Neural cell (in vitro differentiated cells): ENCODE measurements around the gene CAMSAP2. TPM values are rescaled to one million over a fixed set of nuclear protein-coding genes. Genes with fewer than 3 reads are reported as not detected.

Experiments
- H2AFZ ChIP-seq: fragments of 200-600, 300-800 bp; sonication (generic), shearing (Covaris generic); 2 replicates; pipeline ENCODE4 v1.6.0; 2014; ENCODE audit warnings: low read depth, mild to moderate bottlenecking, antibody characterized with exemption, low read length, moderate library complexity
- H3F3A ChIP-seq: fragments of 200-600 bp; shearing (Covaris generic); 2 replicates; pipeline ENCODE4 v1.6.1; 2016; ENCODE audit warnings: mild to moderate bottlenecking, moderate library complexity, mixed read lengths, antibody characterized with exemption, low read length; ENCODE audit not compliant: insufficient read depth, poor library complexity, severe bottlenecking
- H3K27ac ChIP-seq: fragments of 200-600, 300-800 bp; sonication (generic), shearing (Covaris generic); 2 replicates; pipeline ENCODE4 v1.5.1; 2014; ENCODE audit warnings: mild to moderate bottlenecking, low read length, moderate library complexity
- H3K27me3 ChIP-seq: fragments of 300-800, 200-600 bp; sonication (generic), shearing (Covaris generic); 2 replicates; pipeline ENCODE4 v1.6.0; 2014; ENCODE audit warnings: mild to moderate bottlenecking, low read depth, low read length, moderate library complexity; ENCODE audit not compliant: insufficient read depth
- H3K36me3 ChIP-seq: fragments of 300-800, 200-600 bp; sonication (generic), shearing (Covaris generic); 2 replicates; pipeline ENCODE4 v1.5.1; 2014; ENCODE audit warnings: mild to moderate bottlenecking, antibody characterized with exemption, low read length, moderate library complexity; ENCODE audit not compliant: insufficient read depth
- H3K4me2 ChIP-seq: fragments of 300-800, 200-600 bp; sonication (generic), shearing (Covaris generic); 2 replicates; pipeline ENCODE4 v1.6.0; 2014; ENCODE audit warnings: mild to moderate bottlenecking, low read length
- H3K4me3 ChIP-seq: fragments of 300-800, 200-600 bp; sonication (generic), shearing (Covaris generic); 2 replicates; pipeline ENCODE4 v1.5.1; 2014; ENCODE audit warnings: mild to moderate bottlenecking, low read length, moderate library complexity
- H3K79me2 ChIP-seq: fragments of 200-600 bp; shearing (Covaris generic); replicated peaks from 2 replicates; pipeline ENCODE4 v1.6.0; 2014; ENCODE audit warnings: mild to moderate bottlenecking, low read length, moderate library complexity; ENCODE audit not compliant: insufficient read depth
- H3K9ac ChIP-seq: fragments of 300-800, 200-600 bp; sonication (generic), shearing (Covaris generic); 2 replicates; pipeline ENCODE4 v1.6.1; 2016; ENCODE audit warnings: mild to moderate bottlenecking, low read length, mixed read lengths
- H3K9me2 ChIP-seq: fragments of 200-600 bp; shearing (Covaris generic); 2 replicates; pipeline ENCODE4 v1.6.1; 2016; ENCODE audit warnings: mild to moderate bottlenecking, low read length, mixed read lengths; ENCODE audit not compliant: insufficient read depth
- H3K9me3 ChIP-seq: fragments of 200-600, 300-800 bp; sonication (generic), shearing (Covaris generic); 2 replicates; pipeline ENCODE4 v1.6.1; 2016; ENCODE audit warnings: mild to moderate bottlenecking, mixed run types, low read length, moderate library complexity, mixed read lengths
- H4K20me1 ChIP-seq: fragments of 200-600 bp; shearing (Covaris generic); 2 replicates; pipeline ENCODE4 v1.6.1; 2016; ENCODE audit warnings: mild to moderate bottlenecking, mixed run types; ENCODE audit not compliant: insufficient read depth
- CTCF ChIP-seq: fragments of 450-650 bp; IDR thresholded peaks from 2 replicates; pipeline ENCODE4 v1.5.1; 2014; ENCODE audit warnings: antibody characterized with exemption, mild to moderate bottlenecking, moderate library complexity; ENCODE audit not compliant: poor library complexity, severe bottlenecking
- EP300 ChIP-seq: fragments of 450-650 bp; conservative IDR thresholded peaks from 2 replicates; pipeline ENCODE4 v1.6.1; 2014; ENCODE audit warnings: antibody characterized with exemption, mild to moderate bottlenecking, moderate library complexity; ENCODE audit not compliant: poor library complexity, severe bottlenecking
- EZH2 ChIP-seq: fragments of 200-600, 300-800 bp; shearing (Covaris generic), sonication (generic); IDR thresholded peaks from 2 replicates; pipeline ENCODE4 v1.6.1; 2014; ENCODE audit warnings: antibody characterized with exemption, low read length, borderline replicate concordance, mild to moderate bottlenecking; ENCODE audit not compliant: insufficient read depth, poor library complexity, severe bottlenecking
- MXI1 ChIP-seq: fragments of 450-650 bp; conservative IDR thresholded peaks from 2 replicates; pipeline ENCODE4 v1.6.1; 2014; ENCODE audit warnings: antibody characterized with exemption, mild to moderate bottlenecking; ENCODE audit not compliant: poor library complexity, severe bottlenecking
- POLR2AphosphoS5 ChIP-seq: IDR thresholded peaks from 2 replicates; pipeline ENCODE4 v1.6.1; 2012
- RAD21 ChIP-seq: fragments of 450-650 bp; conservative IDR thresholded peaks from 2 replicates; pipeline ENCODE4 v1.6.1; 2014; ENCODE audit warnings: antibody characterized with exemption, mild to moderate bottlenecking, moderate library complexity
- SMC3 ChIP-seq: fragments of 450-650 bp; conservative IDR thresholded peaks from 2 replicates; pipeline ENCODE4 v1.6.1; 2014; ENCODE audit warnings: antibody characterized with exemption, mild to moderate bottlenecking, moderate library complexity; ENCODE audit not compliant: poor library complexity
- TAF1 ChIP-seq: IDR thresholded peaks from 2 replicates; pipeline ENCODE4 v1.6.1; 2012; ENCODE audit warnings: low read depth
- polyA plus RNA-seq: library from polyadenylated mRNA; depleted of rRNA; stranded (reverse); fragments of >200 nt; gene quantifications from 2 replicates; pipeline ENCODE4 v1.2.3, GENCODE V29; 2014
- TF ChIP-seq, protein P1 (sequence below): IDR thresholded peaks from 2 replicates; pipeline ENCODE4 v1.6.1; 2012; ENCODE audit warnings: borderline replicate concordance

CAMSAP2 gene
- polyA plus RNA-seq, 1 donor from 2014 or later: 52.7 TPM

GRCh38 chr1:200774735-200775444 lies 36.2 kb downstream of the CAMSAP2 start:
- no peaks in the 10 kb centered on the region for H3K9me3 ChIP-seq
- H3K27ac ChIP-seq: no peak overlapping the region
- H3K4me2 ChIP-seq: no peak overlapping the region
- H3K4me3 ChIP-seq: no peak overlapping the region
- H3F3A ChIP-seq: no peaks in the 10 kb centered on the region
- peaks cover 42% of the 10 kb centered on the region for H3K79me2 ChIP-seq
- no peak overlapping the region for H3K9ac ChIP-seq
- no peaks in the 10 kb centered on the region for H3K9me2 ChIP-seq
- TF ChIP-seq SMC3 (no peak), EZH2 (no peak), EP300 (no peak), POLR2AphosphoS5 (no peak), RAD21 (no peak), CTCF (no peak), TAF1 (no peak), MXI1 (no peak)
- TF ChIP-seq, protein P1, sequence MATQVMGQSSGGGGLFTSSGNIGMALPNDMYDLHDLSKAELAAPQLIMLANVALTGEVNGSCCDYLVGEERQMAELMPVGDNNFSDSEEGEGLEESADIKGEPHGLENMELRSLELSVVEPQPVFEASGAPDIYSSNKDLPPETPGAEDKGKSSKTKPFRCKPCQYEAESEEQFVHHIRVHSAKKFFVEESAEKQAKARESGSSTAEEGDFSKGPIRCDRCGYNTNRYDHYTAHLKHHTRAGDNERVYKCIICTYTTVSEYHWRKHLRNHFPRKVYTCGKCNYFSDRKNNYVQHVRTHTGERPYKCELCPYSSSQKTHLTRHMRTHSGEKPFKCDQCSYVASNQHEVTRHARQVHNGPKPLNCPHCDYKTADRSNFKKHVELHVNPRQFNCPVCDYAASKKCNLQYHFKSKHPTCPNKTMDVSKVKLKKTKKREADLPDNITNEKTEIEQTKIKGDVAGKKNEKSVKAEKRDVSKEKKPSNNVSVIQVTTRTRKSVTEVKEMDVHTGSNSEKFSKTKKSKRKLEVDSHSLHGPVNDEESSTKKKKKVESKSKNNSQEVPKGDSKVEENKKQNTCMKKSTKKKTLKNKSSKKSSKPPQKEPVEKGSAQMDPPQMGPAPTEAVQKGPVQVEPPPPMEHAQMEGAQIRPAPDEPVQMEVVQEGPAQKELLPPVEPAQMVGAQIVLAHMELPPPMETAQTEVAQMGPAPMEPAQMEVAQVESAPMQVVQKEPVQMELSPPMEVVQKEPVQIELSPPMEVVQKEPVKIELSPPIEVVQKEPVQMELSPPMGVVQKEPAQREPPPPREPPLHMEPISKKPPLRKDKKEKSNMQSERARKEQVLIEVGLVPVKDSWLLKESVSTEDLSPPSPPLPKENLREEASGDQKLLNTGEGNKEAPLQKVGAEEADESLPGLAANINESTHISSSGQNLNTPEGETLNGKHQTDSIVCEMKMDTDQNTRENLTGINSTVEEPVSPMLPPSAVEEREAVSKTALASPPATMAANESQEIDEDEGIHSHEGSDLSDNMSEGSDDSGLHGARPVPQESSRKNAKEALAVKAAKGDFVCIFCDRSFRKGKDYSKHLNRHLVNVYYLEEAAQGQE: no peak
- no peaks in the 10 kb centered on the region for H3K36me3 ChIP-seq
- H3K27me3 ChIP-seq: no peaks in the 10 kb centered on the region
- peaks cover 5% of the 10 kb centered on the region for H4K20me1 ChIP-seq
- no peak overlapping the region for H2AFZ ChIP-seq

DNA sequence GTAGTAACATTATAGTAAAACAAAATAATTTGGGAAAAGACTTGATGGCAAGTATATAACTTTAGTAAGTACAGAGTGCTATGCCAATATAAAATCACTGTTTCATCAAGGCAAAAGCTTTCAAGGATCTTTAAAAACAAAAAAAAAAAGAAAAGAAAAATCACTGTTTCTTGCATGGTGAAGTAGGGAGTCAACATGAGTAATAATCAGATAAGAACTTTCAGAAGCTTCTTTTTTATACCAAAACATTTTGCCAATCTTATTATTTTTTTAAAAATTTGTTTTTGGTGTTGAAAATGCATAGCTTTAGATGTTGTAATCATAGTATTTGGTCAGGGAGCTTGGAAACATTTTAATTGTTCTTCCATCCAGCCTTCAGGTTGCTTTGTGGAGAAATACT lies 37.2 kb downstream of the CAMSAP2 start:
- peaks cover 7% of the 10 kb centered on the region for H4K20me1 ChIP-seq
- peaks cover 49% of the 10 kb centered on the region for H3K79me2 ChIP-seq
- TF ChIP-seq CTCF (no peak), RAD21 (no peak), POLR2AphosphoS5 (no peak), MXI1 (no peak), EZH2 (no peak), TAF1 (no peak), SMC3 (no peak), EP300 (no peak)
- TF ChIP-seq, protein P1: no peak

More for the DNA sequence above, 37.2 kb downstream of the CAMSAP2 start:
- H3K4me3 ChIP-seq: no peak overlapping the region
- no peaks in the 10 kb centered on the region for H3F3A ChIP-seq
- no peak overlapping the region for H3K4me2 ChIP-seq
- no peak overlapping the region for H3K9ac ChIP-seq
- no peaks in the 10 kb centered on the region for H3K36me3 ChIP-seq
- H3K9me2 ChIP-seq: no peaks in the 10 kb centered on the region
- no peak overlapping the region for H3K27ac ChIP-seq
- no peaks in the 10 kb centered on the region for H3K9me3 ChIP-seq
- H3K27me3 ChIP-seq: no peaks in the 10 kb centered on the region
- no peak overlapping the region for H2AFZ ChIP-seq
